Right atrium auricular region (tissue), 2 donors: ENCODE measurements around the gene PGAP3. TPM values are rescaled to one million over a fixed set of nuclear protein-coding genes. Genes with fewer than 3 reads are reported as not detected.

Experiments
- DNase-seq: peaks from one replicate; pipeline ENCODE4 v3.0.0-alpha.2; 2019; ENCODE audit warnings: low spot score
- H3K27ac ChIP-seq, 2 donors: fragments of 200-600 bp; sonication (generic); 1 replicate in 1 of 2; 2 replicates in 1 of 2; pipeline ENCODE4 v1.5.1; 2016 to 2019
- H3K27me3 ChIP-seq, 2 donors: fragments of 200-600 bp; sonication (generic); one replicate each; pipeline versions ENCODE4 v1.5.1 to v1.6.0; 2017 to 2019
- H3K36me3 ChIP-seq: fragments of 200-600 bp; sonication (generic); one replicate; pipeline ENCODE4 v1.5.1; 2016
- H3K4me1 ChIP-seq, 2 donors: fragments of 200-600 bp; sonication (generic); one replicate each; pipeline versions ENCODE4 v1.5.1 to v1.6.0; 2017 to 2019
- H3K4me3 ChIP-seq, 2 donors: fragments of 200-600 bp; sonication (generic); 1 replicate in 1 of 2; 2 replicates in 1 of 2; pipeline ENCODE4 v1.5.1; 2017 to 2019; ENCODE audit warnings: mild to moderate bottlenecking in 1 of 2, moderate library complexity in 1 of 2
- H3K9me3 ChIP-seq, 2 donors: fragments of 200-600 bp; sonication (generic); one replicate each; pipeline ENCODE4 v1.5.1; 2019
- CTCF ChIP-seq, 2 donors: fragments of 200-600 bp; sonication (generic); IDR thresholded peaks; one replicate each; pipeline ENCODE4 v1.5.1; 2019; ENCODE audit warnings: antibody characterized with exemption in 2 of 2
- total RNA-seq, 2 donors: library from RNA; depleted of rRNA; stranded (reverse); fragments of >200 nt; gene quantifications; one replicate each; pipeline ENCODE4 v1.1.0, GENCODE V29; 2016

Gene PGAP3
- total RNA-seq, 2 donors from 2014 or later = 14.0 to 21.6 TPM

- H3K9me3 ChIP-seq = no peaks in the 10 kb centered on the region
- H3K36me3 ChIP-seq = peaks cover 25% of the 10 kb centered on the region
- no peak for DNase-seq
- peaks cover 0 to 80% of the 10 kb centered on the region in 2 donors for H3K4me1 ChIP-seq
- H3K4me3 ChIP-seq = no peak overlapping the region
- H3K27ac ChIP-seq = peak overlapping the region; percentile 89 to 96
- H3K27me3 ChIP-seq = no peaks in the 10 kb centered on the region
- no peak for TF ChIP-seq CTCF (IDR thresholded peaks at IDR 0.05)
These were observed 25.9 kb downstream of the PGAP3 start for GRCh38 chr17:39661744-39662541.

GRCh38 chr17:39660397-39661385, 27.2 kb downstream of the PGAP3 start:
- H3K36me3 ChIP-seq = peaks cover 25% of the 10 kb centered on the region
- DNase-seq = no peak

GRCh38 chr17:39660011-39660360, 27.9 kb downstream of the PGAP3 start:
- H3K4me3 ChIP-seq = peak overlapping the region in 1 of 2 donors; percentile 17
- peaks cover 25% of the 10 kb centered on the region for H3K36me3 ChIP-seq
- H3K9me3 ChIP-seq = no peaks in the 10 kb centered on the region
- TF ChIP-seq CTCF (IDR thresholded peaks at IDR 0.05) = no peak
- DNase-seq = no peak
- H3K27me3 ChIP-seq = no peaks in the 10 kb centered on the region
- peaks cover 0 to 73% of the 10 kb centered on the region in 2 donors for H3K4me1 ChIP-seq
- peak overlapping the region; percentile 89 to 96 for H3K27ac ChIP-seq

More at GRCh38 chr17:39660397-39661385, 27.2 kb downstream of the PGAP3 start:
- Histone ChIP-seq H3K4me3 (peak overlapping the region in 1 of 2 donors; percentile 17), H3K9me3 (no peaks in the 10 kb centered on the region), H3K4me1 (peaks cover 0 to 74% of the 10 kb centered on the region in 2 donors), H3K27ac (peak overlapping the region; percentile 89 to 96), H3K27me3 (no peaks in the 10 kb centered on the region)
- no peak for TF ChIP-seq CTCF (IDR thresholded peaks at IDR 0.05)

- no peak overlapping the region for H3K4me3 ChIP-seq
- H3K36me3 ChIP-seq = peaks cover 25% of the 10 kb centered on the region
- no peak for TF ChIP-seq CTCF (IDR thresholded peaks at IDR 0.05)
- H3K4me1 ChIP-seq = peaks cover 0 to 71% of the 10 kb centered on the region in 2 donors
- H3K9me3 ChIP-seq = no peaks in the 10 kb centered on the region
- no peaks in the 10 kb centered on the region for H3K27me3 ChIP-seq
- DNase-seq = no peak
- peak overlapping the region; percentile 89 to 96 for H3K27ac ChIP-seq
These were observed 28.4 kb downstream of the PGAP3 start for GRCh38 chr17:39659279-39660010.

GRCh38 chr17:39658760-39659159, 29.1 kb downstream of the PGAP3 start:
- no peak for TF ChIP-seq CTCF (IDR thresholded peaks at IDR 0.05)
- peak overlapping the region; percentile 89 to 96 for H3K27ac ChIP-seq

More at GRCh38 chr17:39658760-39659159, 29.1 kb downstream of the PGAP3 start:
- Histone ChIP-seq H3K4me3 (no peak overlapping the region), H3K27me3 (no peaks in the 10 kb centered on the region), H3K36me3 (peaks cover 25% of the 10 kb centered on the region), H3K9me3 (no peaks in the 10 kb centered on the region), H3K4me1 (peaks cover 0 to 71% of the 10 kb centered on the region in 2 donors)
- no peak for DNase-seq
